WTC11 (cell line): Measurements from ENCODE around the gene NR5A1. TPM values are rescaled to one million over a fixed set of nuclear protein-coding genes. Genes with fewer than 3 reads are reported as not detected.

Source experiments
- ATAC-seq: fragments of 200-7000 bp; cut with Tn5 transposase; 2 replicates; pipeline ENCODE4 v1.10.0; 2021; ENCODE audit warnings: mild to moderate bottlenecking, moderate library complexity
- CTCF ChIA-PET: fragments of 300-600 bp; sonication (Branson Sonifier 250); formaldehyde crosslinking; loops from one replicate; lab custom pipeline; 2021; ENCODE audit warnings: antibody characterized with exemption; lab: Charles Lee
- POLR2A ChIA-PET: fragments of 350-600 bp; sonication (Branson Sonifier 250); formaldehyde crosslinking; loops from one replicate; lab custom pipeline; 2021; ENCODE audit warnings: antibody characterized with exemption; lab: Charles Lee
- DNase-seq: peaks from one replicate; pipeline ENCODE4 v3.0.0; 2021; ENCODE audit warnings: low spot score
- H3K27ac Mint-ChIP-seq: 2 replicates; pipeline ENCODE4 v1.8.0; 2021; ENCODE audit warnings: mixed read lengths
- H3K27me3 Mint-ChIP-seq: 2 replicates; pipeline ENCODE4 v1.8.0; 2021; ENCODE audit warnings: low read depth, mild to moderate bottlenecking, moderate library complexity, mixed read lengths
- H3K36me3 Mint-ChIP-seq: 2 replicates; pipeline ENCODE4 v1.8.0; 2021; ENCODE audit warnings: mixed read lengths
- H3K4me1 Mint-ChIP-seq: 2 replicates; pipeline ENCODE4 v1.8.0; 2022; ENCODE audit warnings: mixed read lengths
- H3K4me3 Mint-ChIP-seq: 2 replicates; pipeline ENCODE4 v1.8.0; 2021; ENCODE audit warnings: mild to moderate bottlenecking, moderate library complexity, mixed read lengths
- H3K9me3 Mint-ChIP-seq: 2 replicates; pipeline ENCODE4 v1.8.0; 2021; ENCODE audit warnings: mixed read lengths
- ATF2 ChIP-seq: sonication (generic); formaldehyde crosslinking; IDR thresholded peaks from 2 replicates; pipeline ENCODE4 v1.8.1; 2022; ENCODE audit warnings: low read depth, missing genetic modification reagents, borderline replicate concordance
- ATF3 ChIP-seq: sonication (generic); formaldehyde crosslinking; conservative IDR thresholded peaks from 2 replicates; pipeline ENCODE4 v1.8.1; 2022; ENCODE audit warnings: mild to moderate bottlenecking, missing genetic modification reagents
- E2F4 ChIP-seq: sonication (generic); formaldehyde crosslinking; IDR thresholded peaks from 2 replicates; pipeline ENCODE4 v1.8.1; 2022; ENCODE audit warnings: low read depth, mild to moderate bottlenecking, moderate library complexity, missing genetic modification reagents, borderline replicate concordance
- ERG ChIP-seq: fragments of 250-450 bp; sonication (Bioruptor Pico); IDR thresholded peaks from 2 replicates; pipeline ENCODE4 v1.8.0; 2021; ENCODE audit warnings: mild to moderate bottlenecking
- ESRRA ChIP-seq: sonication (generic); formaldehyde crosslinking; IDR thresholded peaks from 2 replicates; pipeline ENCODE4 v1.8.1; 2022; ENCODE audit warnings: mild to moderate bottlenecking, missing genetic modification reagents, borderline replicate concordance
- FOXK1 ChIP-seq: sonication (generic); formaldehyde crosslinking; IDR thresholded peaks from 2 replicates; pipeline ENCODE4 v1.8.0; 2022; ENCODE audit warnings: mild to moderate bottlenecking, moderate library complexity, missing genetic modification reagents
- GTF2I ChIP-seq: fragments of 250-450 bp; sonication (Bioruptor Pico); conservative IDR thresholded peaks from 2 replicates; pipeline ENCODE4 v1.4.0; 2021; ENCODE audit warnings: mild to moderate bottlenecking
- HMGA2 ChIP-seq: fragments of 250-450 bp; sonication (Bioruptor Pico); IDR thresholded peaks from 2 replicates; pipeline ENCODE4 v1.4.0; 2021; ENCODE audit warnings: mild to moderate bottlenecking, moderate library complexity
- MAX ChIP-seq: sonication (generic); formaldehyde crosslinking; IDR thresholded peaks from 2 replicates; pipeline ENCODE4 v1.8.0; 2022; ENCODE audit warnings: mild to moderate bottlenecking, missing genetic modification reagents
- MYBL2 ChIP-seq: sonication (generic); formaldehyde crosslinking; IDR thresholded peaks from 2 replicates; pipeline ENCODE4 v1.8.1; 2023; ENCODE audit warnings: mild to moderate bottlenecking, moderate library complexity, missing genetic modification reagents
- PRRX2 ChIP-seq: fragments of 250-450 bp; sonication (Bioruptor Pico); IDR thresholded peaks from 2 replicates; pipeline ENCODE4 v1.8.0; 2021; ENCODE audit warnings: mild to moderate bottlenecking
- TP53 ChIP-seq: sonication (generic); formaldehyde crosslinking; IDR thresholded peaks from 2 replicates; pipeline ENCODE4 v1.8.1; 2023; ENCODE audit warnings: mild to moderate bottlenecking, missing genetic modification reagents
- USF2 ChIP-seq: sonication (generic); formaldehyde crosslinking; IDR thresholded peaks from 2 replicates; pipeline ENCODE4 v1.8.1; 2023; ENCODE audit warnings: mild to moderate bottlenecking, missing genetic modification reagents, moderate library complexity
- ZNF138 ChIP-seq: sonication (generic); formaldehyde crosslinking; conservative IDR thresholded peaks from 2 replicates; pipeline ENCODE4 v1.8.1; 2022; ENCODE audit warnings: mild to moderate bottlenecking, moderate library complexity, missing genetic modification reagents
- ZNF317 ChIP-seq: sonication (generic); formaldehyde crosslinking; IDR thresholded peaks from 2 replicates; pipeline ENCODE4 v1.8.1; 2023; ENCODE audit warnings: low read depth, mild to moderate bottlenecking, moderate library complexity, missing genetic modification reagents, borderline replicate concordance
- ZNF671 ChIP-seq: fragments of 250-450 bp; sonication (Bioruptor Pico); IDR thresholded peaks from 2 replicates; pipeline ENCODE4 v1.8.0; 2021; ENCODE audit warnings: mild to moderate bottlenecking
- total RNA-seq: library from RNA; stranded (reverse); gene quantifications from 3 replicates; pipeline ENCODE4 v1.2.3, GENCODE V29; 2021
- TF ChIP-seq, protein P1 (sequence below): sonication (generic); formaldehyde crosslinking; IDR thresholded peaks from 2 replicates; pipeline ENCODE4 v1.8.0; 2023; ENCODE audit warnings: mild to moderate bottlenecking, missing genetic modification reagents
- TF ChIP-seq, protein P2 (sequence below): sonication (generic); formaldehyde crosslinking; conservative IDR thresholded peaks from 2 replicates; pipeline ENCODE4 v1.8.1; 2023; ENCODE audit warnings: mild to moderate bottlenecking, low read depth, missing genetic modification reagents, moderate library complexity

Gene NR5A1
- total RNA-seq, 1 experiment from 2014 or later, result 0.77 TPM

- no peak for TF ChIP-seq ERG (CRISPR knock-in tag)
Measured at GRCh38 chr9:124477211-124477647, 30.0 kb downstream of the NR5A1 start (continued).

DNA sequence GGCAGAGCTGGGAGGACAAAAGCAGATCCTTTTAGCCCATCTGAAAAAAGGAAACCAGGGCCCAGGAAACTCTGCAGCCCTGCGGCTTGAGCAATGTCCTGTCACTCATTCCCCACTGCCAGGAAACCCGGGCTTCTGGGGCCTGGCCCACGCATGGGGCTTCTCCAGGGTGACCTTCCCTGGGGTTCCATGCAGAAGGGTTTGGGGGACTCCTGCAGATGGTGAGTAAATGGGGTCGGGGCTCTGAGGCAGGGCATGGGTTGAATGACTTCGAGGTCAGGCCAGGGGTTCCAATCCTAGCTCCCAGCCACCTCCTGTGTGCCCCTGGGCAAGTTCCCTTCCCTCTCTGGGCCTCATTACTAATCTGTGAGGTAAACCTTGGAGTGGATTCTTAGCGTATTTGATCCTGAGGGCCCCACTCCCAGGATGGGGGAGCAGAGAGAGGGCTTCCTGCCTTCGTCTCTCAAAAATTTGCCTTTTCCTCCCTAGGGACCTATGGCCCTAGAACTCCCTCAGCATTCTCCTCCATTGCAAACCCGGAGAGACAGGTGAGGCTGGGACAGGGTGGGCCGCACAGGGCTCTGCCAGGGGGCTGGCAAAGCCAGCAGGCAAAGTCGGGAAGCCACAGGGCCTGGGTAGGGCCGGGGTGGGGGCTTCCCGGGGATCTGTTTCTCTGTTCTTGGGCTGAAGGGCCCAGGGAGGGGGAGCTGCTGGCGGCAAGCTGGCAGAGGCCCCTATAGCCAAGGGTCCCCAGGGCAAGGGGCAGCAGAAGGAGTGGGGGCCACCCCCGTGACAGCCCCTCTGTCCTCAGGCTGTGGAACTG, 31.1 kb downstream of the NR5A1 start:
- no peak for TF ChIP-seq GTF2I
- TF ChIP-seq USF2 (CRISPR knock-in tag), result no peak
- no peak for TF ChIP-seq PRRX2 (CRISPR knock-in tag)
- TF ChIP-seq, protein P1, sequence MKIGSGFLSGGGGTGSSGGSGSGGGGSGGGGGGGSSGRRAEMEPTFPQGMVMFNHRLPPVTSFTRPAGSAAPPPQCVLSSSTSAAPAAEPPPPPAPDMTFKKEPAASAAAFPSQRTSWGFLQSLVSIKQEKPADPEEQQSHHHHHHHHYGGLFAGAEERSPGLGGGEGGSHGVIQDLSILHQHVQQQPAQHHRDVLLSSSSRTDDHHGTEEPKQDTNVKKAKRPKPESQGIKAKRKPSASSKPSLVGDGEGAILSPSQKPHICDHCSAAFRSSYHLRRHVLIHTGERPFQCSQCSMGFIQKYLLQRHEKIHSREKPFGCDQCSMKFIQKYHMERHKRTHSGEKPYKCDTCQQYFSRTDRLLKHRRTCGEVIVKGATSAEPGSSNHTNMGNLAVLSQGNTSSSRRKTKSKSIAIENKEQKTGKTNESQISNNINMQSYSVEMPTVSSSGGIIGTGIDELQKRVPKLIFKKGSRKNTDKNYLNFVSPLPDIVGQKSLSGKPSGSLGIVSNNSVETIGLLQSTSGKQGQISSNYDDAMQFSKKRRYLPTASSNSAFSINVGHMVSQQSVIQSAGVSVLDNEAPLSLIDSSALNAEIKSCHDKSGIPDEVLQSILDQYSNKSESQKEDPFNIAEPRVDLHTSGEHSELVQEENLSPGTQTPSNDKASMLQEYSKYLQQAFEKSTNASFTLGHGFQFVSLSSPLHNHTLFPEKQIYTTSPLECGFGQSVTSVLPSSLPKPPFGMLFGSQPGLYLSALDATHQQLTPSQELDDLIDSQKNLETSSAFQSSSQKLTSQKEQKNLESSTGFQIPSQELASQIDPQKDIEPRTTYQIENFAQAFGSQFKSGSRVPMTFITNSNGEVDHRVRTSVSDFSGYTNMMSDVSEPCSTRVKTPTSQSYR (CRISPR knock-in tag), result no peak
- no peak for TF ChIP-seq FOXK1 (CRISPR knock-in tag)
- TF ChIP-seq TP53 (CRISPR knock-in tag), result no peak
- TF ChIP-seq, protein P2, sequence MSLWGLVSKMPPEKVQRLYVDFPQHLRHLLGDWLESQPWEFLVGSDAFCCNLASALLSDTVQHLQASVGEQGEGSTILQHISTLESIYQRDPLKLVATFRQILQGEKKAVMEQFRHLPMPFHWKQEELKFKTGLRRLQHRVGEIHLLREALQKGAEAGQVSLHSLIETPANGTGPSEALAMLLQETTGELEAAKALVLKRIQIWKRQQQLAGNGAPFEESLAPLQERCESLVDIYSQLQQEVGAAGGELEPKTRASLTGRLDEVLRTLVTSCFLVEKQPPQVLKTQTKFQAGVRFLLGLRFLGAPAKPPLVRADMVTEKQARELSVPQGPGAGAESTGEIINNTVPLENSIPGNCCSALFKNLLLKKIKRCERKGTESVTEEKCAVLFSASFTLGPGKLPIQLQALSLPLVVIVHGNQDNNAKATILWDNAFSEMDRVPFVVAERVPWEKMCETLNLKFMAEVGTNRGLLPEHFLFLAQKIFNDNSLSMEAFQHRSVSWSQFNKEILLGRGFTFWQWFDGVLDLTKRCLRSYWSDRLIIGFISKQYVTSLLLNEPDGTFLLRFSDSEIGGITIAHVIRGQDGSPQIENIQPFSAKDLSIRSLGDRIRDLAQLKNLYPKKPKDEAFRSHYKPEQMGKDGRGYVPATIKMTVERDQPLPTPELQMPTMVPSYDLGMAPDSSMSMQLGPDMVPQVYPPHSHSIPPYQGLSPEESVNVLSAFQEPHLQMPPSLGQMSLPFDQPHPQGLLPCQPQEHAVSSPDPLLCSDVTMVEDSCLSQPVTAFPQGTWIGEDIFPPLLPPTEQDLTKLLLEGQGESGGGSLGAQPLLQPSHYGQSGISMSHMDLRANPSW, result no peak
- no peak for TF ChIP-seq ESRRA
- TF ChIP-seq ATF2 (CRISPR knock-in tag), result no peak
- no peak for TF ChIP-seq E2F4 (CRISPR knock-in tag)
- TF ChIP-seq HMGA2, result no peak
- no peak for TF ChIP-seq ZNF671 (CRISPR knock-in tag)
- no peak for TF ChIP-seq MAX
- no peak for TF ChIP-seq MYBL2 (CRISPR knock-in tag)
- no peak for TF ChIP-seq ATF3 (CRISPR knock-in tag)
- TF ChIP-seq ZNF138 (CRISPR knock-in tag), result no peak
- TF ChIP-seq ZNF317, result no peak
- Mint-ChIP-seq H3K4me1 (peaks cover 21% of the 10 kb centered on the region), H3K9me3 (no peaks in the 10 kb centered on the region), H3K36me3 (no peaks in the 10 kb centered on the region), H3K4me3 (no peak overlapping the region; the same call in 1 of the 2 replicates), H3K27me3 (peaks cover 44% of the 10 kb centered on the region), H3K27ac (no peak overlapping the region)
- DNase-seq (no peak), ATAC-seq (no peak)
- ChIA-PET CTCF (interaction anchor here (0.6 to 3.3 kb wide), 2 partner anchors 11 to 60 kb away, joined by 3 to 12 read pairs; no protein-coding TSS in a partner anchor), POLR2A (no interaction called here)
